Peyer's patch (tissue), 4 donors: Measurements from ENCODE around the gene GRID2.

Experiments
- CTCF ChIP-seq, 6 experiments: fragments of 450-650 bp in 4 of 6; fragments of 200-600 bp in 2 of 6; sonication (generic) in 1 of 6; IDR thresholded peaks; one replicate each; pipeline ENCODE4 v1.5.1; 2017 to 2019; ENCODE audit warnings: antibody characterized with exemption in 6 of 6, mild to moderate bottlenecking in 3 of 6, moderate library complexity in 1 of 6
- POLR2A ChIP-seq, 2 donors: fragments of 450-650 bp; IDR thresholded peaks; one replicate each; pipeline ENCODE4 v1.5.1; 2017; ENCODE audit warnings: antibody characterized with exemption in 2 of 2, mild to moderate bottlenecking in 2 of 2, moderate library complexity in 2 of 2

GRCh38 chr4:92497141-92497540 is 193.4 kb downstream of the GRID2 start:
- TF ChIP-seq POLR2A (IDR thresholded peaks at IDR 0.05) (no peak), CTCF (IDR thresholded peaks at IDR 0.05) (no peak)
